Activated CD8-positive, alpha-beta memory T cell treated with anti-CD3 and anti-CD28 coated beads, Interleukin-2, amount 50 U/mL, for 48 hours (primary cell): ENCODE results near the gene RFXAP.
A peak's percentile ranks its signal among the peaks of the same experiment; 100 is the strongest.
"Not testable (repeated sequence)": the region's sequence is repeated elsewhere in the genome, so short reads cannot be mapped to it uniquely, and the experiment has no call there.

Experiments
- DNase-seq: peaks from one replicate; pipeline ENCODE4 v3.0.0-alpha.2; 2020

Gene RFXAP, protein sequence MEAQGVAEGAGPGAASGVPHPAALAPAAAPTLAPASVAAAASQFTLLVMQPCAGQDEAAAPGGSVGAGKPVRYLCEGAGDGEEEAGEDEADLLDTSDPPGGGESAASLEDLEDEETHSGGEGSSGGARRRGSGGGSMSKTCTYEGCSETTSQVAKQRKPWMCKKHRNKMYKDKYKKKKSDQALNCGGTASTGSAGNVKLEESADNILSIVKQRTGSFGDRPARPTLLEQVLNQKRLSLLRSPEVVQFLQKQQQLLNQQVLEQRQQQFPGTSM

DNA sequence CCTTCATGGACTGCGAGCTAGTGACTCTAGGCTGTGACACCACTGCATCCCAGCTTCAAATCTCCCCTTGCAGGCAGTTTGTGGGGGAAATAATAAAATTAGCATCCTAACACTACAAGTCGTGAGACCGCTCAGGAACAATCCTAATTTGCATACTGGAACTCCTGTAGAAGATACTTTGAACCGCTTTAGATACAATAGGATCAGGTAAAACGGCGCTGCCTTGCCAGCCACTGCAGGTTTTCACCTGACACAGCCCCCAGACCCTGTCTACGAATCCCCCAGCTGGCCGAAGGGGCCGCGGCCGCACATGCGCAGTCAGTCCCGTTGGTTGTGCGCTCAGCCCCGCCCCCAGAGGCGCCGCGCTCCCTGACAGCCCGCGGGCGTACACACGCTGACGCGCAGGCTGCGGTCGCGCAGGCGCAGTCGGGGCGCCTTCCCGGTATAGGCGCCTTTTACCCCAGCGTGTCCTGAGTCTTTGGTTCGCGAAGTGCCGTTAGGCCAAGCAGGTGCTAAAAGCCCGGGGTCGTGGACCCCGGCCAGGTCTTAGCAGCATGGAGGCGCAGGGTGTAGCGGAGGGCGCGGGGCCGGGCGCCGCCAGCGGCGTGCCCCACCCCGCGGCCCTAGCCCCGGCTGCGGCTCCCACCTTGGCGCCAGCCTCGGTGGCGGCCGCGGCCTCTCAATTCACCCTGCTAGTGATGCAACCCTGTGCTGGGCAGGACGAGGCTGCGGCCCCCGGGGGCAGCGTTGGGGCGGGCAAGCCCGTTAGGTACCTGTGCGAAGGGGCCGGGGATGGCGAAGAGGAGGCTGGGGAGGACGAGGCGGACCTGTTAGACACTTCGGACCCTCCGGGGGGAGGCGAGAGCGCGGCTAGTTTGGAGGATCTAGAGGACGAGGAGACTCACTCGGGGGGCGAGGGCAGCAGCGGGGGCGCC, at the start of gene RFXAP:
TSS of gene RFXAP (plus strand) at position 419 of the 935 bp plus-strand sequence. CDS start at position 555, 136 bp downstream.
- DNase-seq = peak; percentile 97

DNA sequence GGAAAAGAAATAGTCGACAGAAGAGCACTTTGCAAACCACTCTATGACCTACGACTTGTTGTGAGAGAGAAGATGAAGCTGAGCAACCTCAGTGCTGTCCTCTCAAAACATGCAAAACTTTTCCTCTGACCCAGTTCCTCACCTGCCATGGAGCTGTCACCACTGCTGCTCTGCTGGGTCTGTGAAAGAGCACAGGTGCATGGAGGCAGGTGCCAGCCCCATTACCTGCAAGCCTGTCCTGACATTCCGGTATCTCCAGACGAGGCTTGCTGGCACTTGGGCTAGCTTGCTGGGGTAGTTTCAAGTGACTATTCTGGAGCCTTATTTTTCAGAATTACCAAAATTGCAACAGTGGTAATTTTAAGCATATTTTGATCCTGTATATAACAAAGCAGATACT, 49.5 kb upstream of the RFXAP start:
- DNase-seq = no peak

DNA sequence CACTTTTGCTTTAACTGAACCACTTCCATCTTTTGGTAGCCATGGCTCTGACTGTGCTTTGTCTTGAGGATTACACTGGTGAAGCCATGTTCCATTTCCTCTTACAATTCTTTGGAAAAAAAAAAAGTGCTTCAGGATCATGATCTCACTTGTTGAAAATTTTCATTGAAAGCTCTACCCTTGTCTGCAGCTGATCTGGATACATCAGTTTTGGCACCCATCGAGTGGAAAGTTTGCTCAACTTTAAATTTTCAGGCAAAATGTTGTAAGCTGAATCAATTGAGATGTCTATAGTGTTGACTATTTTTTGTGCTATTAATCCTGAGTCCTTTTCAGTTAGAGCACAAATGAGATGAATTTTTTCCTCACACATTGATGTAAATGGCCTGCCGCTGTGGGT, 48.3 kb upstream of the RFXAP start:
- DNase-seq = no peak

DNA sequence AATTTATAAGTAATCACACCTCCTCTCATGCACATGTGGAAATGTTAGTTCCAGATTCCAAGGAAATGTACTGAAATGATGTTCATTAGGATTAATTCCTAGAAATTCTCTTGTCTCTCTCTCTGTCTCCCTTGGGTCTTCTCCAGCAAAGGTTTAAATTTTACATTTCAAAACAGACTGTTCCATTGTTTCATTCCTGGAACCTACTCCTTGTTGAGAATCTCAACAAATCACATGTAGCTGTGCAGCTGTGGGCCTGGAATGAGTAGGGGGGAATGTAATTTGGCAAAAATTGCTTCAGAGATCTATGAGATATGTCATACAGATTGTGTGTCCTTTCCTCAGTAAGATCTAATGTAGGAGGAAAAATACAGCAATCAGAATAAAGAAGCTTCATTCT, 46.2 kb upstream of the RFXAP start:
- DNase-seq = no peak

DNA sequence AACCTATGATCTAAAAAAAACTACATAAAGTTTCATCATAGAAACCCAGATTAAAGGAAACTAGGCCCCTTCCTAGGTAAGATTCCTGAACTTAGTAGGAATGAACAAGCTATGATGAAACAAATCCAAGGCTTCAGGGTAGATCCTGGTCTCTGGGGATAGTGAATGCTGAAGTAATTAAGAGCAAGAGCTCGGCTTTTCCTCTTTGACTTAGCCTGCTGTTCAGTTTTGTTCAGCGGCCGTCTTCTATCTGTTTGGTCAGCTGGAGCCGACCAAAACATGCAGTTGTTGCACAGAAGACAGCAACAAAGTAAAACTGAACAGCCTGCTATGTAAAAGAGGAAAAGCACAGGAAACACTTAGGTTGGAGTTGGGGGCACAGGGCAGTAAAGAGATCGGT, 44.1 kb upstream of the RFXAP start:
- no peak for DNase-seq

DNA sequence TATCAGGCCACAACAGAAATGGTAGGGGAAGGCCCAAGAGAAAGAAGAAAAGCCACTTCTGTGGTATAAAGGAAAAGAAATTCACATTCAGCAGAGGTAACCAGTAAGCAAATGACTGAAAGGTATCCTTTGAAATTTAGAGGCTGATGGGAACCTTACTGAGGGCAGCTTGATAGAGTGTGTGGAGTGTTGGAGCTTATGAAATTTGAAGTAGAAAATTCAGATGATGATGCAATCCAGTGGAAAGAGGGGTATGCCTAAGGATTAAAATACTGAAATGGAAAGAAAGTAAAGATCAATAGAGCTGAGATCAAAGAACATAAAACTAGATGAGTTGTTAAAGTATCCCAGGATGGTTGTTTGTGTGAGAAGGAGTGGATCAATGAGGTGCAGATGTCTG, 42.8 kb upstream of the RFXAP start:
- DNase-seq = no peak

DNA sequence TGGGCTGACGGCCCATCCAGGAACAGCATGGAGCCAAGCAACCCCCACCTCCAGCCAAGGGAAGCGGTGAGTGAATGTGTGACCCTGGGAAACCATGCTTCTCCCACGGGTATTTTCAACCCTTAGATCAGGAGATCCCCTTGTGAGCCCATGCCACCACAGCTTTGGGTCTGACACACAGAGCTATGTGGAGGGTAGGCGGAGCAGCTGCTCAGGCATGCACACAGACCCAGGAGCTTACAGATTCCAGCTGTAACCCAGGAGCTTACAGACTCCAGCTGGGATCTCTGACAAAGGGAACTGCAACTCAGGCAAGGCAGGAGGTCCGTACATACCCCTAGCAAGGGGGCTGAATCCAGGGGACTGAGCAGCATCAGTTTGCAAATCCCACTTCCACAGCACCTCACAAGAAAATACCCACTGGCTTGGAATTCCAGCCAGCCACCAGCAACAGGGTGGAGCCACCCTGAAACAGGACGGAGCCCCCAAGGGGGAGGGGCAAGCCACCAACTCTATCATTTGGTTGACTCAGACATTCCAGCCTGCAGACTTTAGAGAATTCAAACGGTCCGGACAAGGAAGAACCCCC, 40.8 kb upstream of the RFXAP start:
- DNase-seq = no peak

DNA sequence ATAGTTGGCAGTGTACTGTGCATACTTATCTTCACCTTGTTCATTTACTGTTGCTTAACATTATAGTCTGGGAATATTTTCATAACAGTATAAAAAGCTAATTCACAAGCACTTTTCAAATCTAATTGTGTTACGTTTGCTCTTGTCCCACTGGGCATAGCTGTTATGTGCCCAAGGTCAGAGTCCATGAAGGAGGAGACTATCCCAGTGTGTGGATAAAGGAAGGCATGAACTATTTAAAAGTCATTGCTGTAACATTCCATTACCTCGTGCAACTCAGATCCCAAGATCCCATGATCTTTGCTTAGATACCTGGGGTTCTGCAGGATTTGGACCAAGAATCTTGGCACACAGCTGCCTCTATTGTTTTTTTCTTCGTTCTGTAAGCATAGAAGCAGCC, 35.1 kb upstream of the RFXAP start:
- DNase-seq = no peak

DNA sequence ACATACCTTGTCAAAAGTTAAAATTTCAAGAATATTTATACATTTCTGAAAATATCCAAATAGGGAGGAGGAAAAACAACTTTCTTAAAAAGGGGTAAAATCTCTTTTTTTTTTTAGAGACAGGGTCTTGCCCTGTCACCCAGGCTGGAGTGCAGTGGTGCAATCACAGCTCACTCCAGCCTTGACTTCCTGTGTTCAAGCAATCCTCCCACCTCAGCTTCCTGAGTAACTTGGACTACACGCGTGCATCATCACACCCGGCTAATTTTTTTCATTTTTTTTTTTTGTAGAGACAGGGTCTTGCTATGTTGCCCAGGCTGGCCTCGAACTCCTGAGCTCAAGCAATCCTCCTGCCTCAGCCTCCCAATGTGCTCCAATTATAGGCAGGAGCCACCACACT, 32.8 kb upstream of the RFXAP start:
- DNase-seq = not testable (repeated sequence)

DNA sequence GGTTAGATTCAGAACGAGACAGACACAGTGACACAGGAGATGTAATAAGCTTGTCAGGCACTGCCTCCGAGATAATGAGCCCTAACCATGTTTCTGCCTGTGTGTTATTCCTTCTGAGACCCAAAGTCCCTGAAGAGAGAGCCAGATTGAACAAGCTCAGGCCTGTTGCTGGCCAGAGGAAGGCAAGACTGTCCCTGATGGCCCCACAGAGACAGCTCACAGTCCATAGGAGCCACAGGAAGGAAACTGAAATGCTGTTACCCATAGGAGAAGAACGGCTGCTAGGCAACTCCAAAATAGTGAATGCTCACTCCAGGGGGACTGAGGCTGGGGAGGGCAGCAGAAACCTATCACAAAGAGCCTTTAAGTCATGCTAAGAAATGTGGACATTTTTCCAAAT, 31.8 kb upstream of the RFXAP start:
- no peak for DNase-seq

DNA sequence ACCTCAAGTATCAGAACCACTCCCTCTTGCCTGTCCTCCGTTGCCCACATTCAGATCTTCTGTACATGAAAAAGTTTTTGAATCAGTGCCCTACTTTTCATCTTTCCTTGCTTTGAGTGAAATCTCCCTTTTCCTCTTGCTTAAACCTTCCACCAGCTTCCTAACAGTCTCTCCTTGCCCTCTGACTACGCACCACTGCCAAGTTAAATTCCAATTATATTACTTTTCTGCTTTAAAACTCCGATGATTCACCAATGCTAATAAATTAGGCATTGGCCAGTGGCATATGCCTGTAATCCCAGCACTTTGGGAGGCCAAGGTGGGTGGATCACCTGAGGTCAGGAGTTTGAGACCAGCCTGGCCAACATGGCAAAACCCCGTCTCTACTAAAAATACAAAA, 30.7 kb upstream of the RFXAP start:
- no peak for DNase-seq

DNA sequence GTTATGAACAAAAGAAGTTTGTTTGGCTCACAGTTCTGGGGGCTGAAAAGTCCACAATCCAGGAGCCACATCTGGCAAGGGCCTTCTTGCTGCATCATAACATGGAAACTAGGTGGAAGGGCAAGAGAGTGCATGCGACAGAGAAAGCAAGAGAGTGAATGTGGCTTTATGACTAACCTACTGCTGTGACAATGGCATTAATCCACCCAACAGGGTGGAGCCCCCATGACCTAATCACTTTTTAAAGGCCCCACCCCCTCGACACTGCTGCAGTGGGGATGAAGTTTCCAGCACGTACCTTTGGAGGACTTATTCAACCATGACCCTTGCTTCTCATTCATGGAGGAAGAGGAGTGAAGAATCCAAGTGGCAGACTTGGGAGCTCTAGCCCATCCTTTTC, 30.0 kb upstream of the RFXAP start:
- DNase-seq = no peak

DNA sequence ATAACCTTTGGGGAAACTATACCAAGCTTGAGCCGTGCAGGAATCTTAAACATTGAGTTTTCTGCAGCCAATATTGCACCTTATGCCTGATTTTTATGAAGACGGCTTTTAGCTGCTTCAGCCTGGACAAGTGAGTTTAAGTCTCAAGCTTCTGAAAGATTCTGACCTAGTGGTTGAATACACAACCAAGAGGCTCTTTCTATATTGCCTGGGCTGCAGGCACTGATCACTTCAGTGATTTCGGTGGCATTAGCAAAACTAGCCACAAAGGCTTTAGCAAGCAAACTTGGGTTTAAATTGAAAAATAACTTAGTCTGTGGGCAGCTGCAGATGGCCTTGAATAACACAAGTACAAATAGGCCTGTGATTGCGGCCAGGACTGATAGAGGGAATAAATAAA, 29.3 kb upstream of the RFXAP start:
- no peak for DNase-seq

DNA sequence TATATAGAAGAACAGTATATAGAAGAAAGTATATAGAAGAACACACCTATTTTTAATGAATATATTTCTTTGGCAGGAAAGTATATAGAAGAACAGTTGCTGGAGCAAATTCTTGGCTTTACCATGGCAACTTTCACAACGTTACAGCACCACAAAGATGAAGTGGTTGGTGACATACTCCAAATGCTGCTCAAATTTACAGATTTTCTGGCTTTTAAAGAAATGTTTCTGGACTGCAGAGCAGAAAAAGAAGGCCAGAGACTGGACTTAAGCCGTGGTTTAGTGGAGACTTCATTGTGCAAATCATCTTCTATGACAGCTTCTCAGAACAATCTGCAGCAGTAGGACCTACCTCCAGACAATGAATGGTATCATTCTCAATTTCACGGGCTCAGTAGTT, 24.3 kb upstream of the RFXAP start:
- DNase-seq = no peak

DNA sequence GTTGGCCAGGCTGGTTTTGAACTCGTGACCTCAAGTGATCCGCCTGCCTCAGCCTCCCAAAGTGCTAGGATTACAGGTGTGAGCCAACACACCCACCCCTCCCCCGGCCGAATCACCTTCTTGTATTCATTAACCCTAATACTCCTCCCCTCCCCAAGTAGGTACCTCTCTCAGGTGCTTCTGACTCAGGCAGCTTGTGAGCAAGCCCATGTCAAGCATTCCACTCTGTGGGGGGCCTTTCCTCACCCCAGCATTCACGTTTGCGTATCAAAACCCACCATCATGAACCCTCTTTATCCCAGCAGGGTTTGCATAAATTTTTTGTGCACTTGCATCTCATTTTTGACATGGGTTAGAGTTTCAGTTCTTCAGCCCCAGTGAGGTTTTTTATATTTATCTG, 23.6 kb upstream of the RFXAP start:
- no peak for DNase-seq

DNA sequence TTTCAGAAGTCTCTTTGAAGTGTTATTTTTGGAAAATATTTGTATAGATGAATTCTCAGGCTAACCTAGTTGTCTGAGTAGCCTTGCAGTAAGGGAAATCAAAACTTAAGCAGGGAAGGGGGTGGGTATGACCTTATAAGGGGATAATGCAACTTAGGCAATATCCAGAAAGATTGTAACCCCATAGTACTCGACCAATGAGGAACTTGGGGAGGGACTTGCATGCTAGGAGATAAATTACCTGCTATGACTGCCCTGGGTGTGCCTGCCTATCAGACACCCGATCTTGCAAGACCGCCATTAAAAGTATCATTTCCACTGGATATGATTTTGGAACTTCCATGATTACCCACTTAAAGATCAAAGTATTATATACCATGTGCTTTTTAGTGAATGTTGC, 23.0 kb upstream of the RFXAP start:
- no peak for DNase-seq

DNA sequence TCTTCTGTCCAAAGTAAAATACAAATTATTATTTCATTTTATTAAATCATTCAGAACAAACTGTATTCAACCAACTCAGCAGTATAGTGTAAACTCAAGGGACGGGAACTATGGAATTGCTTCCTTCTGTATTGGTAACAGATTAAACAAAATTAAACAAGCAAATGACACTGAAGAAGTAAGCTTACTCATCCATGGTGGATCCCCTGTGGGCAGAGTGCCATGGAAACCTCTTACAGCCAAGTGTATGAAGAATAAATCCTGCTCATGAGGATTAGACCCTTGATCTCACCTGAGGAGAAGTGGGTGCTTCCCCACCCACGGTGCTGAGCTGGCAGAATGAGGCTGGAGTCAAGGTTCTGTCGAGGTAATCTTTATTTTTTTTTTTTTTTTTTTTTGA, 18.0 kb upstream of the RFXAP start:
- DNase-seq = no peak

DNA sequence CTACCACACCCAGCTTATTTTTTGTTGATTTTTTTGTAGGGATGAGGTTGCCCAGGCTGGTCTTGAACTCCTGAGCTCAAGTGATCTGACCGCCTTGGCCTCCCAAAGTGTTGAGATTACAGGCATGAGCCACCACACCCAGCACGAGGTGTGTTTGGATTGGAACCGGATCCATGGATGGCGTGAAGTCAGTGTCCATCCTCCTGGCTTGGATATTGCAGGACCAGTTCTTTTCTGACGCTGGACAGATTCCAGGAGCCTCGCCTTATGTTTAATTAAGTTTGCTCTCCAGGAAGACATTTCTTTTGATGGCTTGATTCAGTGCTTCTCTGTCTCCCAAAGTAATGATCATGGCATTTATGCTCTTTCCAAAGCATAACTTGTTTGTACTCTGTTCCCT, 14.4 kb upstream of the RFXAP start:
- DNase-seq = no peak

DNA sequence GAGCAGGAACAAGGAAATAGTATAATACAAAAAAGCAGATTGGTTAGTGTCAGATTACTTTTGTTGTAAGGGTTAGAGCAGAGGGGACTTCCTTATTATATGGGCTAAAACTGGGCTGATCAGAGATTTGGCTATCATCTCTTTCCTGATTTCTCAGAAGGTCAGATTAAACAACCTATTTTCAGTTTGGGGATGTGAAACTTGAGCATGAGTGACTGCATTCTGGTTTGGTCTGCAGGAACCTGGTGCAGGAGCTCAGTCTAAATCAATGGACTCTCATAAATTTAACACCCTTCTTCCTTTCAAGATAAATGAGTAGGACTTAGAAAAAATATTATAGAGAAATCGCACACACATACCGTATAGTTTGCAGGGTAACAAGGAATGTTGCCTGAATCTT, 12.9 kb upstream of the RFXAP start:
- no peak for DNase-seq

DNA sequence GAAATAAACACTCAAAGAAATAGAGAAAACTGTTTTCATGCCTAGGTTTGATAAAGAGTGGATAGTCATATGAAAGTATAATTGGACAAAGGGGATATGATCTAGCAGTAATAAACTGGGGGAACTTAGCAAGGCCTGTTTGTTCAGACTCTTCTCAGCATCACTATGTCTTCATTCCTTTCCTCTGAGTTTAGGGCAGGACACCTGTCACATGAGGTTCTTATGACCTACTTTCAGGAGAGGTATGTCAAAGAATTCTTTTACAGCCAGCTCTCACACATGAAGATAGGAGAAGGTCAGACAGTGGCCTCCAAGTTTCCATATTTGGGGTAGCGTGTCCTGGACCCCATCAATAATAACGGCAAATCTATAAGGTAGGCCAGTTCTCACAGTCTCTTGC, 11.4 kb upstream of the RFXAP start:
- DNase-seq = no peak

DNA sequence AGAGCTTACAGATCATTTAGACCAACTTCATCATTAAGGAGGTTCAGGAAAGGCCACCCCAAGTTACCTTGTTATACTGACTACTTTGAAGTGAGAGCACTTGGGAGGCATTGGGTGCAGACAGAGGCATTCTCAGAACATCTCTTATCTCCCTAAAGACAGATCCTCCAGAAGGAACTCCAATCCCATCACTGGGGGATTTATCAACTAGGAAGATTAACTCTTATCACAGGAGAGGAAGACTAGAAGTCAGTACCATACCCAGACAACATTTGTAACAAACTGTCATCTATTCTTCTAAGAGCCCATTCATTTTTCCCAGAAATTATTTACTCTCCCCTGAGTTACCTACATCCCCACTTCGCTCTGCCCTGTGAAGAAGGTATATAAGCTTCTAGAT, 5.8 kb upstream of the RFXAP start:
- no peak for DNase-seq

DNA sequence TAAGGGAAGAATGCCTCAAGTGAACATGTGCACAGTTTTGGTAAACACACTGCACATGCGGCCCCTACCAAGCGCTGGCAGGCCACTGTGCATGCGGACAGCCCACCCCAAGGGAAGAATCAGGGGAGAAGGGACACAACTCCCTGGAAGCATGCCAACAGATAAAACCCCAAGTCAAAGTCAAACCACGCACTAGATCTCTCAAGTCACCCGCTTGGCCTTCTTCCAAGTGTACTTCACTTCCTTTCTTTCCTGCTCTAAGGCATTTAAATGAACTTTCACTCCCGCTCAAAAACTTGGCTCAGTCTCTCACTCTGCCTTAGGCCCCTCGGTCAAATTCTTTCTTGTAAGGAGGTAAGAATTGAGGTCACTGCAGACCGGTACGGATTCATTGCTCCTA, 4.6 kb upstream of the RFXAP start:
- no peak for DNase-seq

DNA sequence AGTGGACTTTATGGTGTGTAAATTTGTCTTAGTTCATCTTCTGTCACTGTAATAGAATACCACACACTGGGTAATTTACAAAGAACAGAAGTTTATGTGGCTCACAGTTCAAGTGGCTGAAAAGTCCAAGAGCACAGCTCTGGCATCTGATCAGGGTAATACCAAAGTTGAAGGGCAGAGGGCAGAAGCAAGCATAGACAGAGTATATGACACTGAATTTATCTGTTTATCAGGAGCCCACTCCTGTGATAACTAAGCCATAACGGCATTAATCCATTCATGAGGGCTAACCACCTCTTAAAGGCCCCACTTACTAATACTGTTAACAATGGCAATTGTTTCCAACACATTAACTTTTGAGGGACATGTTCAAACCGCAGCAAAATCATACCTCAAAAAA, 4.0 kb upstream of the RFXAP start:
- DNase-seq = no peak
